ENCODE data around the gene CCR2.
A peak's percentile ranks its signal among the peaks of the same experiment; 100 is the strongest.
"Not testable (repeated sequence)": the region's sequence is repeated elsewhere in the genome, so short reads cannot be mapped to it uniquely, and the experiment has no call there.

Gene CCR2

DNA sequence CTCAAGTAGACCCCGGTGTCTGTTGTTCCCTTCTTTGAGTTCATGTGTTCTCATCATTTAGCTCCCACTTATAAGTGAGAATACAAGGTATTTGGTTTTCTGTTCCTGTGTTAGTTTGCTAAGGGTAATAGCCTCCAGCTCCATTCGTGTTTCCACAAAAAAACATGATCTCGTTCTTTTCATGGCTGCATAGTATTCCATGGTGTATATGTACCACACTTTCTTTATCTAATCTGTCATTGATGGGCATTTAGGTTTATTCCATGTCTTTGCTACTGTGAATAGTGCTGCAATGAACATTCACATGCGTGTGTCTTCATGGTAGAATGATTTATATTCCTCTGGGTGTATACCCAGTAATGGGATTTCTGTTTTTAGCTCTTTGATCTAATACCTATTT, 49.0 kb downstream of the CCR2 start:
- not testable (repeated sequence) for DNase-seq (ENCODE audit: low spot score)

- no peak for DNase-seq (ENCODE audit: low spot score)
Observed at GRCh38 chr3:46405301-46406019, 51.5 kb downstream of the CCR2 start.

DNA sequence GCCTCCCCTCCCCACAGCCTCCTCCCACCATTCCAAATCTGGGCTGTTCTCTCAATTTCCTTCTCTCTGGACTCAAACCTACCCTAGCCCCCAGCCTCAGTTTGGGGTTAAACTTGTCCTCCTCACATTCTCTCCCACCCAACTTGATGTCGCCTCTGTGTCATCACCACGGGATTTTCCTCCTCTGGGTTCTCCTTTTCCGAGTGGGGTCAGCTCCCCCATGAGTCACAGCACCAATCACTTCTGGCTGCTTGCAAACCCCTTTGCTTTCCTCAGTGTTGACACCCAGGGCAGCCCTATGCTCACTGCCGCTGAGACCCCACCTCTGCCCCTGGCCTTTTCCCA, 52.5 kb downstream of the CCR2 start:
- no peak for DNase-seq (ENCODE audit: low spot score)

DNA sequence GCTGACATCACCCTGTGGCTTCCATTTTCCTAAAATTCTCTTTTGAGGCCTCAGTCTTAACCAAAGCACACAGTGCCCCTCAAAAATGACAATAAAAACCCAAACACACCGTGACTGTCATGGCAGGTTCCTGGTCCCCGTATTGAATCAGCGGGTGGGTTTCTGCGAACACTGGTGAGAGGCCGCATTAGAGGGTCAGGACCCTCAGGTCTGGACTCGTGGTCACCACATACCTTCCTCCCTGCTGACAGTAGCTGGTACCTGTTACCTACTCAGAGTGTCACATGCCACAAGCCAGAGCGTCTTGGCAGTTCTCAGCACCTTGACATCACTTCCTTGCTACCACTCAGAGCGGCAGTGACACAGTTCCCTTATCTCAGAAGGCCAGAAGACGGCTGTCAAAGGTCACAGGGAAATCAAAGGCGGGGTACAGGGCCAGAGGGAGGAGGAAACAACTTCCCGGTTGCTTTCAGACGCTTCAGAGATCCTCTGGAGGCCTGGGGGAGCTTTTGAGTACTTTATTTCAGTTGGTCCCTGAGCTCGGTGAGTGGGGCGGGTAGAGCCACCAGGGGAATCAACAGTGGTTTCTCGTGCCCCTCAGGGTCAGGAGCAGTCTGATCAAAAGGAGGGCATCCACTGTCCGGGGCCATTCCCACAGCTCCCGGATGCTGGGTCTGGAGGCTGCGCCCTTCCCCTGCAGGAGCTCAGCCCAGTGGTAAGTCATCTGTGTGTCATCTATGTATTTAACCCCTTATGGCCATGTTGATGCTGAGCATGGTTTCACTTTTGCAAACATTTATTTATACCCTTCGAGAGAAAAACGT, 53.1 kb downstream of the CCR2 start, which contains the start of the genes CCR5AS and CCRL2:
Gene CCR5AS, minus strand, starts transcription at position 279 of the 824 bp plus-strand sequence.
Gene CCRL2, plus strand, starts transcription at position 472 of the 824 bp plus-strand sequence. CDS start 821 bp downstream, outside the sequence.
- peak; percentile 36 for DNase-seq (ENCODE audit: low spot score)

- no peak for DNase-seq (ENCODE audit: low spot score)
Observed at GRCh38 chr3:46407970-46408369, 54.1 kb downstream of the CCR2 start.

- DNase-seq (ENCODE audit: low spot score), result no peak
Observed at GRCh38 chr3:46408853-46409252, 54.9 kb downstream of the CCR2 start.

DNA sequence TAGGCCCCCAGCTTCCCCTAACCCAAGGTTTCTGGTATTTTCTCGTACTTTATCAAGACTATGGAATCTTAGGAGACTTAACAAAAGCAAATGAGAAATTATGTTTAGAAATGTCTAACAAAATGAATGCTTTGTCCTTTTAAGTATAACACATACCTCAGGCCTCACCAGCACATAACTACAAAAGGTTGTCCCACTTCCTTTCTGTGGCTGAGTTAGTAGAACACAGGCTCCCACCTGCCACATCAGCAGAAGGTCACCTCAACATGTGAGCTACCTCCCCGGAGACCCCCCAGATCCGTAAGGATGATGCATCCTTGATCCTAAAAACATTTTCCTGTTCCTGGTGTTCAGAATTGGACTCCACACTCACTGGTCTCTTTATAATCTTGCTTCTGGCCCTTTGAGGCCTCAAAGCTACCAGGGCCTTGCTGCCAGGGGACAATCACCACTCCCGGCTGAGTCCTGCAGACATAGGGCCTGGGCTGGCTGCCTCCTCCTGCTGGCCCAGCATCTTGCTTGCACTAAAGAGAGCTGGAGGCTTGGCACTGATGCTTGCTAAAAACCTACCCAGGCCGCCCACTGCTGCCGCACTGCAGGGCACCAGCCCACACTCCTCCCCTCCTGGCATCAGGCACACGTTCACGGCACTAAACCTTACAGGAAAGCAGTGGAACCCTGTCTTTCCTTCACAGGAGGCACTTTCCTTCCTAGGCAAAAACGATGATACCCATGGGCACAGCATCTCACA, 56.0 kb downstream of the CCR2 start:
- DNase-seq (ENCODE audit: low spot score), result no peak
